Activated B cell treated with CpG ODN at 0.5 μM for 24 hours (primary cell): ENCODE results near the gene ZNF189. TPM values are rescaled to one million over a fixed set of nuclear protein-coding genes. Genes with fewer than 3 reads are reported as not detected.

Experiments
- ATAC-seq: fragments of 200-7000 bp; cut with Tn5 transposase; one replicate; pipeline ENCODE4 v1.10.0; 2021; ENCODE audit warnings: low read depth, mild to moderate bottlenecking, moderate library complexity
- CTCF ChIA-PET: fragments of 350-600 bp; sonication (Branson Sonifier 250); formaldehyde crosslinking; loops from one replicate; lab custom pipeline; 2021; ENCODE audit warnings: antibody characterized with exemption; lab: Charles Lee
- POLR2A ChIA-PET: fragments of 350-600 bp; sonication (Branson Sonifier 250); formaldehyde crosslinking; loops from one replicate; lab custom pipeline; 2021; ENCODE audit warnings: antibody characterized with exemption; lab: Charles Lee
- DNase-seq: peaks from one replicate; pipeline ENCODE4 v3.0.0; 2022
- H3K27ac Mint-ChIP-seq: one replicate; pipeline ENCODE4 v1.8.0; 2020; ENCODE audit warnings: mixed read lengths
- H3K27me3 Mint-ChIP-seq: one replicate; pipeline ENCODE4 v1.8.0; 2021; ENCODE audit warnings: mixed read lengths
- H3K36me3 Mint-ChIP-seq: one replicate; pipeline ENCODE4 v1.8.0; 2021; ENCODE audit warnings: low read depth, mixed read lengths
- H3K4me1 Mint-ChIP-seq: one replicate; pipeline ENCODE4 v1.8.0; 2021; ENCODE audit warnings: mixed read lengths
- H3K4me3 Mint-ChIP-seq: one replicate; pipeline ENCODE4 v1.8.0; 2020; ENCODE audit warnings: mild to moderate bottlenecking, mixed read lengths
- H3K9me3 Mint-ChIP-seq: one replicate; pipeline ENCODE4 v1.8.0; 2020; ENCODE audit warnings: mixed read lengths
- CTCF ChIP-seq: fragments of 200-600 bp; IDR thresholded peaks from one replicate; pipeline ENCODE4 v1.8.0; 2022; ENCODE audit warnings: antibody characterized with exemption, mild to moderate bottlenecking
- intact Hi-C: fragments of 100-400 bp; cut with micrococcal nuclease; formaldehyde crosslinking; loops from one replicate; pipeline ENCODE4 v1.15.1; 2024
- total RNA-seq: library from RNA; stranded (reverse); gene quantifications from 2 replicates; pipeline ENCODE4 v1.2.3, GENCODE V29; 2022

The ZNF189 gene
- total RNA-seq, 1 donor from 2014 or later: 21.1 TPM

DNA sequence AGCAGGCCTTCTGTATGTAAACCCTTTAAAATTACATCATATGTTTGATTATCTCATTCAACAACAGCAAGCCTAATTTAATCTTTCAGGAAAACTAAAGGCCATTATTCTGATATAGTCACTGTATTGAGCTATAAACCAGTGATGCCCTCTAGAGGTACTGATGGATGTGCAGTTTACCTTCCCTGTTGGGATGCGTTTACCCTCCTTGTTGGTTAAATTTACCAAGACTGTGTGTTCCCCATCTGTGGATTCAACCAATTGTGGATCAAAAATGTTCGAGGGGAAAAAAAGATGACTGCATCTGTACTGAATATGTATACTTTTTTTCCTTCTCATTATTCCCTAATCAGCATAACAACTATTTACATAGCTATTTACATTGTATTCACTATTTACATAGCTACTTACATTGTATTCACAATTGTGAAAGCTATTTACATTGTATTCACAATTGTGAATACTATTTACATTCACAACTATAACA is 10.1 kb upstream of the ZNF189 start:
- Mint-ChIP-seq H3K36me3 (peaks cover 51% of the 10 kb centered on the region), H3K4me3 (no peak overlapping the region), H3K4me1 (peaks cover 16% of the 10 kb centered on the region), H3K27me3 (no peaks in the 10 kb centered on the region), H3K27ac (peak overlapping the region; percentile 25), H3K9me3 (peaks cover 13% of the 10 kb centered on the region)
- ChIA-PET CTCF (interaction anchor here (0.9 kb wide), 1 partner anchor 9 kb away, joined by 3 read pairs; no protein-coding TSS in a partner anchor), POLR2A (no interaction called here)
- ATAC-seq (no peak), DNase-seq (no peak)
- TF ChIP-seq CTCF: no peak
- intact Hi-C loops: no loop called here

- peaks cover 48% of the 10 kb centered on the region for H3K4me1 Mint-ChIP-seq
- no peak overlapping the region for H3K27ac Mint-ChIP-seq
- H3K27me3 Mint-ChIP-seq: no peaks in the 10 kb centered on the region
- ATAC-seq (no peak), DNase-seq (no peak)
- TF ChIP-seq CTCF: no peak
- ChIA-PET POLR2A (no interaction called here), CTCF (no interaction called here)
- no peak overlapping the region for H3K4me3 Mint-ChIP-seq
- intact Hi-C loops: no loop called here
- peaks cover 69% of the 10 kb centered on the region for H3K36me3 Mint-ChIP-seq
- H3K9me3 Mint-ChIP-seq: peaks cover 3% of the 10 kb centered on the region
Observed at GRCh38 chr9:101393135-101393534, 5.5 kb upstream of the ZNF189 start.

DNA sequence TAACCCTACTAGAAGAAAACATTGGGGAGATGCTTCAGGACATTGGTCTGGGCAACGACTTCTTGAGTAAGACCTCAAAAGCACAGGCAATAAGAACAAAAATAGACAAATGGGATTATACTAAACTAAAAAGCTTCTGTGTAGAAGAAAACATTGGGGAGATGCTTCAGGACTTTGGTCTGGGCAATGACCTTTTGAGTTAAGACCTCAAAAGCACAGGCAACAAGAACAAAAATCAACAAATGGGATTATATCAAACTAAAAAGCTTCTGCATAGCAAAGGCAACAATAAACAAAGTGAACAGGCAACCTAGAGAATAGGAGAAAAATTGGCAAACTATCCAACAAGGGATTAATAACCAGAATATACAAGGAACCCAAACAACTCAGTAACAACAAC is 4.0 kb upstream of the ZNF189 start:
- DNase-seq (no peak), ATAC-seq (no peak)
- H3K36me3 Mint-ChIP-seq: peaks cover 69% of the 10 kb centered on the region
- ChIA-PET POLR2A (no interaction called here), CTCF (no interaction called here)
- no peak overlapping the region for H3K27ac Mint-ChIP-seq
- peaks cover 59% of the 10 kb centered on the region for H3K4me1 Mint-ChIP-seq
- H3K27me3 Mint-ChIP-seq: no peaks in the 10 kb centered on the region
- intact Hi-C loops: loop anchor here (5.0 kb wide), 2 partner anchors 982 to 1572 kb away; partner anchors contain the start of gene NR4A3
- no peak for TF ChIP-seq CTCF
- H3K9me3 Mint-ChIP-seq: peaks cover 3% of the 10 kb centered on the region
- peak overlapping the region; percentile 21 for H3K4me3 Mint-ChIP-seq

GRCh38 chr9:101397746-101398067 is 944 bp upstream of the ZNF189 start:
- peaks cover 3% of the 10 kb centered on the region for H3K9me3 Mint-ChIP-seq
- no peaks in the 10 kb centered on the region for H3K27me3 Mint-ChIP-seq
- H3K4me3 Mint-ChIP-seq: peak overlapping the region; percentile 97
- DNase-seq: no peak
- no peak for TF ChIP-seq CTCF
- ChIA-PET POLR2A (interaction anchor here (1.8 to 2.3 kb wide), 3 partner anchors 29 to 136 kb away, joined by 4 to 23 read pairs (median 5); partner anchors contain the start of gene RNF20), CTCF (interaction anchor here (1.0 kb wide), 1 partner anchor 9 kb away, joined by 3 read pairs; no protein-coding TSS in a partner anchor)
- H3K4me1 Mint-ChIP-seq: peaks cover 75% of the 10 kb centered on the region
- peak overlapping the region; percentile 98 for H3K27ac Mint-ChIP-seq
- intact Hi-C loops: loop anchor here (1.0 to 5.0 kb wide), 6 partner anchors 10 to 1575 kb away; partner anchors contain the start of genes ERP44, INVS, NR4A3 and RNF20
- H3K36me3 Mint-ChIP-seq: peaks cover 74% of the 10 kb centered on the region
- ATAC-seq: no peak

- ATAC-seq (peak; percentile 2), DNase-seq (no peak)
- Mint-ChIP-seq H3K4me3 (peak overlapping the region; percentile 97), H3K27ac (peak overlapping the region; percentile 98), H3K36me3 (peaks cover 77% of the 10 kb centered on the region), H3K9me3 (peaks cover 12% of the 10 kb centered on the region), H3K4me1 (peaks cover 74% of the 10 kb centered on the region), H3K27me3 (no peaks in the 10 kb centered on the region)
- CTCF ChIA-PET: interaction anchor here (1.4 kb wide), 1 partner anchor 131 kb away, joined by 3 read pairs; no protein-coding TSS in a partner anchor
- POLR2A ChIA-PET: interaction anchor here (0.6 to 2.3 kb wide), 10 partner anchors 8 to 135 kb away, joined by 3 to 23 read pairs (median 5); partner anchors contain the start of gene RNF20
- no peak for TF ChIP-seq CTCF
- intact Hi-C loops: loop anchor here (1.0 to 5.0 kb wide), 6 partner anchors 12 to 1577 kb away; partner anchors contain the start of genes ERP44, INVS, NR4A3 and RNF20
Observed at GRCh38 chr9:101398930-101399642, 435 bp downstream of the ZNF189 start.
